ENCODE results near the gene MYO1A.

MYO1A gene

GRCh38 chr12:57012600-57013465, 37.1 kb downstream of the MYO1A start:
- no peak for DNase-seq

GRCh38 chr12:57011438-57012424, 38.2 kb downstream of the MYO1A start:
- DNase-seq = no peak

DNA sequence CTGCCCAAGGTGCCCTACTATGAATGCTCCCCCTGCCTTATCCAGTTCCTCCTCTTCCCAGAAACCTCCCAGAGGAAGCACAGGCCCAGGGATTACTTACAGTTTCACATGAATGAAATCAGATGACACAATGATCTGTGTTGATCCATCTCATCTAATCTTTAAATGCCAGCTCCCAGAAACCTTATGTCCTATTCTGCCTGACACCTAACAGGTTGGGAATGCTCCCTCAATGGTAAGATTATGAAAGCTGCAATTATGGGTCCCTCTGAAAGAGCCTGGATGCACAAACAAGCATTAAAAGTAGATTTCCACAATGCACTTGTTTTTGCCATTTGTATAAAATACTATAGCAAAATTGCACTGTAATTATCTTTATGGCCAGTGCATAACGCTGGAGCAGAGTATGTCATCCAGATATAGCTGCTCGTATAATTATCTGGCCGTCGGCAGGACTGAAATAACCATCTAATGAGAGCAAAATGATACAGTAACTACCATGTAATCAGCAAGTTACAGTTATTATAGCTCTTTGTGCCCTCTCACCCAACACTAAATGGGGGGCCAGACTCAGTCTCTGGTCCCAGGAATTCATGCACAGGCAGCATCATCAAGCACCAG, 39.2 kb downstream of the MYO1A start:
- DNase-seq = peak in 2 of 3 experiments; percentile 65 to 87

DNA sequence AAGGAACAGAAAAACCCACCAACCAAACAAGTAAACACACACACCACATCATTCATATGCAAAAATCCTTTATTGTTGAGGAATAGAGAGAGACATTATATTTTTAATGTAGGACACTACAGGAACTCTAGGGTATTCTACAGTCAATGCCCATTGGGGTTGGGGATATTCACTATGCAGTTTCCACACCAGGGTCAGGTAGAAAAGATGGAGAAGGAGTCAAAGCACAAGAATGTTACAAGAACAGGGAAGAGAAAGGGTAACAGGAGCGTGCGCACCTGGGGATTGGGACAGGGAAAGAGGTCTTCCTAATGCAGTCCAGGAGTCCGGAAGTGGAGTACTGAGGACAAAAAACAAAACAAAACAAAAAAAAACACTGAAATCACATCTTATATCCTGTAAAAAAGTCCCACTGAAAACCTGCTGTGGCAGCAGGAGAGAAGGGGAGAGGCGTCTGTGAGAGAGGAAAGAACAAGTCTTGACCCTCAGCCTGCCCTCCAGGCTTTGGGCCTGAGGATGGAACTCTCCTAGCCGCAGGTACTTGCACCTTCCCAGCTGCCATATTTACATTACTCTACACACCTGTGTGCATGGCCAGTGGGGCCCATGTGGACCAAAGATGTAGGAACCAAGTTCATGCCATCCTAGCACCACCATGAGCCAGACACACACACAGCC, 39.8 kb downstream of the MYO1A start:
- DNase-seq = no peak

- DNase-seq = peak; percentile 42 to 81 (median 58)
Observed at GRCh38 chr12:57008178-57008577, 41.8 kb downstream of the MYO1A start.

- no peak for DNase-seq
Observed at GRCh38 chr12:57006809-57007475, 43.0 kb downstream of the MYO1A start.

DNA sequence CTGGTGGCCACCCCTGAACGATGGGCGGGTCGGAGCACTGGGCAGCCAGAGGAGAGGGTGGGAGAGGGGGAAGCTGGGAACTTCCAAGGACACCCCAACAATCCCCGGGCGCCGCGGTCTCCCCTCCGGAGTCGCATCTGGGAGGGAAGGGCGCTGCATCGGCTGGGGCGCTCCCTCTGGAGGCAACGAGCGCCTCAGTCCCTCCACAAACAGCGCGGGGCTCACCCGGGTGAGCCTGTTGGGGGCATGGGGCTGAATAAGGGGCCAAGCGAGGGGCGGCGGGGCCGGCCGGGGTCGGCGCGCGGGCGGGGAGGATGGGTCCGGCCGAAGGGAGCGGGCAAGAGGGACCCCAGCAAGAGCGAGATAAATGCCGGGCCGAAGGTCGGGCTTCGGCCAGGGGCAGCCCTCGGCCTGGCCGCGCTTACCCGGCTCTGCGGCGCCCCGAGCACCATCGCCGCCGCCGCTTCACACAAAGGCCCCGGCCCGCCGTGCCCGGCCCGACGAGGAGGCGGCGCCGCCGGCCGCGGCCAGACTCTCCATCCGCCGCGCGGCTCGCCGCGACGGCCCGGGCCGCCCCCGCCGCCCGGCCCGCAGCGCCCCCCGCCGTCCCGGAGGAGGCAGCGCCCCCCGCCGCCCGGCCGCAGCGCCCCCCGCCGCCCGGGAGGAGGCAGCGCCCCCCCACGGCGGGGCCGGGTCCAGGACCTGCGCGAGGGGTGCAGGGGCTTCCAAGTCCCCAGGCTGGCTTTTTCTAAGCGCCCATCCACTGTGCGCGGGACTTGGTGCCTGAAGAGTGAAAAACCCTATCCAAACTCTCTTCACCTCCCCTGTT, 43.7 kb downstream of the MYO1A start, which contains the start of gene ZBTB39:
TSS of gene ZBTB39 (minus strand) at position 567 of the 829 bp plus-strand sequence. CDS start 1,629 bp downstream, outside the sequence.
- peak; percentile 70 to 76 (median 76) for DNase-seq

DNA sequence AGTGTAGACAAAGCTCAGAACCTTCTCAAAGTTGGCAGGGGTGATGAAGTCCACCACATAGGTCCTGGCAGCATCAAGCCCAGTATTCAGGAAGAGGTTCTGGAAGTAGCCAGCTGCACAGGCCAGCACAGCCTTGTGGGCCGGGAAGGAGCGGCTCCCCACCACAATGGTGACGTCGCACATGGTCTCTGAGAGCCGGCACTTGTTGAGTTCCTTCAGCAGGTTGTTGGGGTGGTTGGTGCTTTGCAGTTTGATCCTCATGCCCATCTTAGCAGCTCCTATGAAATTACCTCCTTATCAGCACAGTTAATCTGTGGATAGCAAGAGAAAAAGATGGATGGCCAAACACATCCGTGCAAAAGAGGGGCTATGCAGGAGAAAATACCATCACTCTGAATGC, 45.3 kb downstream of the MYO1A start:
- no peak for DNase-seq

- no peak for DNase-seq
Observed at GRCh38 chr12:57003395-57003794, 46.5 kb downstream of the MYO1A start.

- peak; percentile 22 to 56 (median 49) for DNase-seq
Observed at GRCh38 chr12:57001448-57001906, 48.5 kb downstream of the MYO1A start.

DNA sequence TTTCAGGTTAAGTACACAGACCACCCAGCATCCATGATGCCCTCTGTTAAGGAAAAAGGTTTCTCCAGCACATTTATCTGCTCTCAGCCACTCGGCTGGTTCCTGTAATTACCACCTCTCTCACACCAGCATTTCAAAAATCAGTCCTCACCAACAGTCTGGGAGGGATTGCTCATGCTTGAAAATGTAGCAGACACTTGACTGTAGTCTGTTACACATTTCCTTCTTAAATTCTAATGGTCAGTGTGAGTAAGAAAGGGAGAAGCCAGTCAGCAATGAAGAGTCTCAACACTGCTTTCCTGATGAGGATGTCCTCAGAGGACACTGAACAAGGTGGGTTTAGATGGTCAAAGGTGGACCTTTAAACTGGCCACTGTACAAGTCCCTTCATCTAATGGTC, 49.5 kb downstream of the MYO1A start:
- no peak for DNase-seq

DNA sequence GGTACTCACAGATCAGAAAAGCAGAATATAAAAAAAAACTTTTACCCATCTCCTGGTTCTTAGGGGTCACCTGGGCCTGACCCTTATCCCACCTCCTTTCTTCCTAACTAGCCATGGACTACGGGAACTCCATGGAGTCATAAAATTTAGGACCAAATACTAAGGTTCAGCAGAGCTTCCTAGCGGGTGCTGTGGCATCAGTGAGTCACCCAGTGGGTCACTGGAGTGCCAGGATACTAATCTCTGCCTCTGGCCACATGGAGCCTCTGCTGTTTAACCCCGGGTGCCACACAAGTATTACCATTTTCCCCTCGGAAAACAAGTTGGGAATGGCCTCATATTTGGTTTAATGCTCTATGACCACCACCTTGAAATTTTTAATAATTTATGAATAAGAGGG, 50.5 kb downstream of the MYO1A start:
- no peak for DNase-seq

- DNase-seq = no peak
Observed at GRCh38 chr12:56998981-56999380, 50.9 kb downstream of the MYO1A start.

DNA sequence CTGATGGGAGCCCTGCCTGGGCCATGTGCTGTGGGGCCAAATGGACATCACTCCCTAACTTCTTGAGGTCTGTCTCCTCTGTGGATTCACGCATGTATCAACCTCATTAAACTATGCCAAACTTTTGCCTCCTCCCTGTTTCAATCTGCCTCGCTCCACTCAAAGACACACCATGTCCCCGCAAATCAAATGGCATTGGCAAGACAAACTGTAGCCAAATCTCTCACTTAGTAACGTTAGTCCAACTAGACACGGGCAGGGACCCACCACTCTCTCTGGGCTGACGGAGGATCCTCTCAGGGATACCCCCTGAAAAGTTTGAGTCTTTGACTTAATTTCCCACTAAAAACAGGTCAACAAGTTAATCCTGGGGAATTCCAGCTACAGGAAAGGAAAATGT, 51.6 kb downstream of the MYO1A start:
- no peak for DNase-seq

DNA sequence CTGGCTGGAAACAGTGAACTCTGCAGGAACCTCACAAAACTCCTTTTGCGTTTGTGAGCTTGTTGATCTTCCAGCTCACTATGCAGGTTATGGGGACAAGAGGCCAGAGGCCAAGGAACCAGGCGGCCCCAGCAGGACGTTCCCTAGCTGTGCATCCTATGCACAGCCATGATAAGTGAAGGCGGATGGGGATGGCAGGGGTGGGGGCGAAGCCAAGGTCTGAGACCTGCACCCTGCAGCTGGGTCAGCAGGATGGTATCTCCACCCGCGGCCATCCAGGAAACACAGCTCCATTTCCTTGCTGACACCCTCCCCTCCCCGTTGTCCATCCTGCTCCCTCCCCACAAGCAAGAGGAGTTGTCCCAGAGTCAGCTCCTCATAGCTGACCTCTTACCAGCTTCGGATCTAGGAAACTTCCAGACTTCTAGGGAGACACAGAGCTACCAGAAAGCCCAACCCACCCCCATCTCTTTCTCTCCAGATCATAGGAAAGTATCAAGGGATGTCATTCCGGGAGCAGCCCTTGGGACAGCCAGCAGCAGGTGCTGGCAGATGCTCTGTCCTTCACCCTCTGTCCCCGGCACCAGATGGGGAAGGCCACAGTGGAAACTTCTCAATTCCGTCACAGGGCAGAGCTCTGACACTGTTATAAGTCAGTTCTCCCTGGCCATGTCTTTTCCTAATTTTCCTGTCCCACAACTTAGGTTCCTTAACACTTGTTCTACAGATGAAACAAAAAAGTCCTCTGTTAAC, 53.0 kb downstream of the MYO1A start:
- no peak for DNase-seq

DNA sequence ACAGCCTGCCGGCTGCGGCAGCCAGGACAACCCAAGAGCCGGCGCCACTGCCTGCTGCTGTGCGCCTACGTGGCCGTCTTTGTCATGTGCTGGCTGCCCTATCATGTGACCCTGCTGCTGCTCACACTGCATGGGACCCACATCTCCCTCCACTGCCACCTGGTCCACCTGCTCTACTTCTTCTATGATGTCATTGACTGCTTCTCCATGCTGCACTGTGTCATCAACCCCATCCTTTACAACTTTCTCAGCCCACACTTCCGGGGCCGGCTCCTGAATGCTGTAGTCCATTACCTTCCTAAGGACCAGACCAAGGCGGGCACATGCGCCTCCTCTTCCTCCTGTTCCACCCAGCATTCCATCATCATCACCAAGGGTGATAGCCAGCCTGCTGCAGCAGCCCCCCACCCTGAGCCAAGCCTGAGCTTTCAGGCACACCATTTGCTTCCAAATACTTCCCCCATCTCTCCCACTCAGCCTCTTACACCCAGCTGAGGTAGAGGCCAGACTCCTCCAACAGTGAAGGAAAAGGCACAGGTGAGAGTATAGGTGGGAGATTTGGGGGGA, 53.9 kb downstream of the MYO1A start:
- no peak for DNase-seq

GRCh38 chr12:56995201-56995929, 54.6 kb downstream of the MYO1A start:
- no peak for DNase-seq

- DNase-seq = no peak
Observed at GRCh38 chr12:56994231-56994746, 55.6 kb downstream of the MYO1A start.

- no peak for DNase-seq
Observed at GRCh38 chr12:56993346-56993745, 56.6 kb downstream of the MYO1A start.
